Measurements from ENCODE around the gene PSAP. TPM values are rescaled to one million over a fixed set of nuclear protein-coding genes. Genes with fewer than 3 reads are reported as not detected.
A peak's percentile ranks its signal among the peaks of the same experiment; 100 is the strongest.

PSAP gene
- polyA plus RNA-seq, 3 donors, result 3,391 to 8,673 (median 7,346) TPM

- peaks cover 97% of the 10 kb centered on the region for H3K79me2 ChIP-seq (ENCODE audit: insufficient read depth, low read length)
- H3K9ac ChIP-seq (ENCODE audit: insufficient read depth, low read length, poor library complexity, severe bottlenecking), result no peak overlapping the region
- H4K20me1 ChIP-seq (ENCODE audit: insufficient read depth, low read length), result peaks cover 100% of the 10 kb centered on the region
- H3K4me3 ChIP-seq (replicated peaks in 1 of 3; ENCODE audit: low read depth in 2 of 3, low read length in 3 of 3), result no peak overlapping the region
- Mint-ChIP-seq H3K4me3 (no peak overlapping the region), H3K9me3 (peaks cover 0 to 2% (median under 1%) of the 10 kb centered on the region in 7 donors), H3K36me3 (peaks cover 95 to 100% of the 10 kb centered on the region in 2 donors), H3K27me3 (ENCODE audit: low read depth in 3 of 3) (peaks cover 0 to 2% (median 0%) of the 10 kb centered on the region in 3 donors), H3K4me1 (peaks cover 78% of the 10 kb centered on the region), H3K27ac (peak overlapping the region in 4 of 7 donors; percentile 40 to 81 (median 58))
- WGBS (ENCODE audit: insufficient coverage), result no CpG with 5 or more reads among the region's 3 CpGs
- peaks cover 96 to 98% of the 10 kb centered on the region in 2 donors for H3K36me3 ChIP-seq (replicated peaks in 1 of 2; ENCODE audit: control insufficient read depth in 1 of 2, insufficient read depth in 2 of 2, low read length in 2 of 2)
- H3K27me3 ChIP-seq (ENCODE audit: control insufficient read depth in 2 of 2, insufficient read depth in 2 of 2, low read length in 2 of 2), result no peaks in the 10 kb centered on the region
- H3K4me2 ChIP-seq (replicated peaks; ENCODE audit: extremely low read depth, low read length, poor library complexity, severe bottlenecking), result no peak overlapping the region
- H3K4me1 ChIP-seq (ENCODE audit: control insufficient read depth in 1 of 2, insufficient read depth in 2 of 2, low read length in 2 of 2), result peaks cover 81 to 95% of the 10 kb centered on the region in 2 donors
- H2AFZ ChIP-seq (ENCODE audit: insufficient read depth, low read depth, low read length, poor library complexity, severe bottlenecking), result no peak overlapping the region
- intact Hi-C loops (cut with micrococcal nuclease), result no loop called here
- peak overlapping the region in 1 of 2 donors; percentile 89 for H3K27ac ChIP-seq (ENCODE audit: low read depth in 1 of 2, low read length in 2 of 2)
- peaks cover 0 to under 1% of the 10 kb centered on the region in 2 donors for H3K9me3 ChIP-seq (replicated peaks in 1 of 2; ENCODE audit: control insufficient read depth in 1 of 2, insufficient read depth in 1 of 2, low read length in 2 of 2)
- no peak for DNase-seq
- TF ChIP-seq CTCF (IDR thresholded peaks at IDR 0.05), result no peak
These were observed 26.7 kb downstream of the PSAP start for GRCh38 chr10:71824333-71824732.

- Histone ChIP-seq H3K9me3 (replicated peaks in 1 of 2; ENCODE audit: control insufficient read depth in 1 of 2, insufficient read depth in 1 of 2, low read length in 2 of 2) (no peaks in the 10 kb centered on the region), H3K27ac (ENCODE audit: low read depth in 1 of 2, low read length in 2 of 2) (peak overlapping the region; percentile 11 to 89), H4K20me1 (ENCODE audit: insufficient read depth, low read length) (peaks cover 100% of the 10 kb centered on the region), H3K9ac (ENCODE audit: insufficient read depth, low read length, poor library complexity, severe bottlenecking) (no peak overlapping the region), H2AFZ (ENCODE audit: insufficient read depth, low read depth, low read length, poor library complexity, severe bottlenecking) (no peak overlapping the region), H3K79me2 (ENCODE audit: insufficient read depth, low read length) (peaks cover 97% of the 10 kb centered on the region), H3K4me1 (ENCODE audit: control insufficient read depth in 1 of 2, insufficient read depth in 2 of 2, low read length in 2 of 2) (peaks cover 83 to 95% of the 10 kb centered on the region in 2 donors), H3K4me2 (replicated peaks; ENCODE audit: extremely low read depth, low read length, poor library complexity, severe bottlenecking) (no peak overlapping the region), H3K4me3 (replicated peaks in 1 of 3; ENCODE audit: low read depth in 2 of 3, low read length in 3 of 3) (no peak overlapping the region), H3K27me3 (ENCODE audit: control insufficient read depth in 2 of 2, insufficient read depth in 2 of 2, low read length in 2 of 2) (no peaks in the 10 kb centered on the region), H3K36me3 (replicated peaks in 1 of 2; ENCODE audit: control insufficient read depth in 1 of 2, insufficient read depth in 2 of 2, low read length in 2 of 2) (peaks cover 99 to 100% of the 10 kb centered on the region in 2 donors)
- TF ChIP-seq CTCF (IDR thresholded peaks at IDR 0.05), result no peak
- WGBS (ENCODE audit: insufficient coverage), result 88% methylated on average over 4 of the region's 4 CpGs
- Mint-ChIP-seq H3K36me3 (peaks cover 96 to 100% of the 10 kb centered on the region in 2 donors), H3K4me1 (peaks cover 80% of the 10 kb centered on the region), H3K9me3 (no peaks in the 10 kb centered on the region), H3K27me3 (ENCODE audit: low read depth in 3 of 3) (peaks cover 0 to 2% (median 0%) of the 10 kb centered on the region in 3 donors), H3K4me3 (no peak overlapping the region), H3K27ac (peak overlapping the region in 5 of 7 donors; percentile 33 to 81 (median 69))
- no peak for DNase-seq
- intact Hi-C loops (cut with micrococcal nuclease), result no loop called here
These were observed 27.7 kb downstream of the PSAP start for GRCh38 chr10:71823356-71823755.
